ENCODE results near the gene PTPN7.

PTPN7 gene

GRCh38 chr1:202151045-202151444 is 9.4 kb downstream of the PTPN7 start:
- ChIA-PET CTCF (interaction anchor here (1.2 kb wide), 1 partner anchor 42 kb away, joined by 3 read pairs; the partner anchor contains the start of gene LGR6), POLR2A (no interaction called here)
- Histone ChIP-seq H3K27ac (ENCODE audit: extremely low read depth, low read depth, low read length) (no peak overlapping the region), H3K4me1 (ENCODE audit: control insufficient read depth, insufficient read depth, low read length) (no peaks in the 10 kb centered on the region; the same call in 1 of the 2 replicates), H3K4me3 (ENCODE audit: low read depth, low read length) (no peak overlapping the region), H3K9me3 (ENCODE audit: control insufficient read depth, insufficient read depth, low read depth, low read length) (no peaks in the 10 kb centered on the region), H3K36me3 (ENCODE audit: control insufficient read depth in 2 of 2, insufficient read depth in 1 of 2, low read length in 2 of 2) (no peaks in the 10 kb centered on the region)
- TF ChIP-seq ZNF24 (tag by site-specific recombination; IDR thresholded peaks at IDR 0.05) (no peak), ZFP41 (tag by site-specific recombination; IDR thresholded peaks at IDR 0.05; ENCODE audit: borderline replicate concordance) (no peak), ZNF677 (tag by site-specific recombination; IDR thresholded peaks at IDR 0.05) (no peak), SP7 (tag by site-specific recombination; IDR thresholded peaks at IDR 0.05) (no peak), KLF16 (tag by site-specific recombination; IDR thresholded peaks at IDR 0.05) (no peak), ZNF544 (tag by site-specific recombination; IDR thresholded peaks at IDR 0.05) (no peak), ATF2 (tag by site-specific recombination; IDR thresholded peaks at IDR 0.05; ENCODE audit: low read depth) (no peak), ZNF221 (tag by site-specific recombination; IDR thresholded peaks at IDR 0.05; ENCODE audit: borderline replicate concordance) (no peak), ZNF350 (tag by site-specific recombination; IDR thresholded peaks at IDR 0.05) (no peak), ZNF843 (tag by site-specific recombination; IDR thresholded peaks at IDR 0.05) (no peak), AEBP2 (tag by site-specific recombination; IDR thresholded peaks at IDR 0.05; ENCODE audit: borderline replicate concordance) (no peak), ZNF426 (tag by site-specific recombination; IDR thresholded peaks at IDR 0.05) (no peak), ZBTB11 (tag by site-specific recombination; conservative IDR thresholded peaks at IDR 0.05; ENCODE audit: low read depth) (no peak), ZNF449 (tag by site-specific recombination; IDR thresholded peaks at IDR 0.05) (no peak), ZBTB7A (tag by site-specific recombination; IDR thresholded peaks at IDR 0.05; ENCODE audit: low read depth) (no peak), ZNF670 (tag by site-specific recombination; IDR thresholded peaks at IDR 0.05; ENCODE audit: low read depth) (no peak), ZBTB49 (tag by site-specific recombination; IDR thresholded peaks at IDR 0.05; ENCODE audit: low read depth) (no peak), ZNF785 (tag by site-specific recombination; IDR thresholded peaks at IDR 0.05) (no peak), ZBTB48 (tag by site-specific recombination; IDR thresholded peaks at IDR 0.05) (no peak), EGR2 (tag by site-specific recombination; IDR thresholded peaks at IDR 0.05; ENCODE audit: low read depth) (no peak)

All from HEK293 (cell line).